GM11168 (cell line): ENCODE results near the gene IFTAP.

Source experiments
- in situ Hi-C: fragments of 300-500 bp; cut with MboI; formaldehyde crosslinking; loops from one replicate; pipeline ENCODE4 v1.12.0; 2022; ENCODE audit warnings: low sequenced_read_pairs; ENCODE audit not compliant: unreplicated experiment

IFTAP gene

DNA sequence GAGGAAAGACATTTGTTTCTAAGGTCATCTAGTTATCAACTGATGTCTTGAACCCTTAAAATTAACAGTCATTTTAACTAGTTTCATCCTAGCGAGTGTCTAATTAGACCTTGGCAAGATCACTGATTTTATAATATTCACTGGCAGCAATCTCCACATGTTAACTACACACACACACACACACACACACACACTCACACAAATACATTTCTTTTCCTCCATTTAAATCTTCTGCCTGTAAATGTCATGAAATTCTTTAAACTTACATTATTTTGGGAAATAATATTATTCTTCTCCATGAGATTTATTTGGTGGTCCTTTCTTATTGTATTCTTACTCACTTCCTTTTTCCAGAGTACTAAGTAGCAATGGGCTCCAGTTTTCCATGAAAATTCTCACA, 2.9 kb upstream of the IFTAP start:
- in situ Hi-C loops: no loop called here

DNA sequence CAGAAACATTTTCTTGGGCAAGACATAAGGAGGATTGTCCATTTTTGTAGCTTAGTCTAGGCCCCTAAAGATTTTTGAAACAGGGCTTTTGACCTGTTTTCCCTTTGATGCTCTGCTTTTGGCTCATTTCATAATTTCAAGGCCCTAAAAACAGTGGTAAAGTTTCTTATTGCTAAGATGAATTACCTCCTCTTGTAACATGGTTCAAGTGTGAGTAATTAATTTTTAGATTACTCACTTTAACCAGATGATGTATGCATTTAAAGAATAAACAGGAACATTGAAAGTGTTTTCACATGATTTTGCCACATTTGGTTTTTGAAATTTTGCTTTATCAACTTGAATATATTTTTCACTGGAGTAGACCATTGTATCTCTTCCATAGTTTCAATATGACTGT, 2.6 kb downstream of the IFTAP start:
- in situ Hi-C loops: no loop called here

- in situ Hi-C loops: no loop called here
These were observed 3.7 kb downstream of the IFTAP start, which contains the start of gene RAG2 for GRCh38 chr11:36598051-36598450. TSS of gene RAG2 (minus strand) at chr11:36598236. CDS start at chr11:36594168, 4,068 bp downstream.

DNA sequence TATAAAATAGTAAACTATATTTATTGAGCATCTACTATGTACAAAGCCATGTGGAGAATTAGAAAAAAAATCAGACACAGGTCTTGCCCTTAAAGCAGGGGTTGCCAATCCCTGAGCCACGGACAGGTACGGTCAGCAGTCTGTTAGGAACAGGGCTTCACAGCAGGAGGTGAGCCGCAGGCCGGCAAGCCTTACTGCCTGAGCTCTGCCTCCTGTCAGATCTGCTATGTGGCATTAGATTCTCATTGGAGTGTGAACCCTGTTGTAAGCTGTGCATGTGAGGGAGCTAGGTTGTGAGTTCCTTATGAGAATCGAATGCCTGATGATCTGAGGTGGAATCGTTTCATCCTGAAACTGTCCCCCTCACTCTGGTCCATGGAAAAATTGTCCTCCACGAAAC, 5.9 kb downstream of the IFTAP start:
- in situ Hi-C loops: no loop called here

- in situ Hi-C loops: no loop called here
These were observed 6.9 kb downstream of the IFTAP start for GRCh38 chr11:36601155-36601554.

DNA sequence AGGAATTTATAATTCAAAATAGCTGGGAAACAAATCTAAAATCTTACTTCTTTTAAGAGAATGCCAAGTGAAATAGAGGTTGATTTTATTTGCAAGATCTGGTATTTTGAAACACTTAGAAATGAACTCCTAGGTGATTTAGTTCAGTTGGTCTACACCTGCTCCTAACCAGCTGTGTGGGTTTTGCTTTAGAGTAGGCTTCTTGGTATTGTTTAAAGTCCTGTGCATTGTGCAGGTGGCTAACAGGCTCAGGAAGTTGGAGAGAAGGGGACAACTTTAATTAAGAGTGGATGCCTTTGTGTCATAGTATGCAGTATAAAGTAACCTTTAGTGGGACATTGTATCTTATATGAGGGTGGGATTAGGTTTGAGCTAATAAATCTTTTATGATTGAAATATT, 7.8 kb downstream of the IFTAP start:
- in situ Hi-C loops: no loop called here

DNA sequence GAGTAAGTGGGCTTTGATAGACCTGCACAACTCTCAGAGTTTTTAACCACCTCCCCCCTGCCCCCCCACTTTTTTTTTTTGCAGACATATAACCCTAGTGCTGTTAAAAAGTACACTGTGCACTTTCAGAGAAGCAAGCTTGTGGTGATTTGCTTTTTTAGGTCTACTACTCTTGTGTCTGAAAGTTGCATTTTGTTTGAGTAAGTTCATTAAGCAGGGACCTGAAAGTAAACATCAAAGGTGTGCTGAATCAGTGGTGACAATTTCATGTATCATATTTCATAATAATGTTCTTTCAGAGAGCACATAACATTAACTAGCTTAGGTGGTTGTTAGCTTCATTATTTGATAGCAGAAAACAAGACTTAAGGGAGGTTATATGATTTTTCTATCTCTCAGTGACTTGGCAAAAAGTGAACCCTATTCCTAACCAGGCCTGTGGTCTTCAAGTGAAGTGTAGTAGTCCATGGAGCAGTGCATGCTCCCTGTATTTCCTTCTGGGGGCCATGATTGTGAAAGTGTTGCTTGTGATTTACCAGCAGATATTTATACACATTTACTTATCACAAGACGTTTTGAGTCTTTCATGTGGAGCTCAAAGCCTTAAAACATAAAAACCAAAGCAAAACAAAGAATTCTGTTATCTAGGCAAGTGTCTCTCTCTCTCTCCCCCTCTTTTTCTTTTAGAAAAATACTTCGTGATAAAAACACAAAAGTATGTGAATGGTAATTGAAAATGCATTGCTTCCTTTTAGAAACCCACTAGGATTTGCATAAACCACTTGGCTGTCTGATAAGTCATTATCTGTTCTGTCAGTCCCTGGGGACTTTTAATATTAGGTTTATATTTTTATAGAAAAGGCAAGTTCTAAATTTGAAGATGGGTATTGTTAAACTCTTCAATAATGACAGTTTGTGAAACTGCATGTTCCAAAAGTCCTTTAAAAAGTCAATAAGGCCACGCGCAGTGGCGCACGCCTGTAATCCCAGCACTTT, 11.2 kb downstream of the IFTAP start:
- in situ Hi-C loops: no loop called here

DNA sequence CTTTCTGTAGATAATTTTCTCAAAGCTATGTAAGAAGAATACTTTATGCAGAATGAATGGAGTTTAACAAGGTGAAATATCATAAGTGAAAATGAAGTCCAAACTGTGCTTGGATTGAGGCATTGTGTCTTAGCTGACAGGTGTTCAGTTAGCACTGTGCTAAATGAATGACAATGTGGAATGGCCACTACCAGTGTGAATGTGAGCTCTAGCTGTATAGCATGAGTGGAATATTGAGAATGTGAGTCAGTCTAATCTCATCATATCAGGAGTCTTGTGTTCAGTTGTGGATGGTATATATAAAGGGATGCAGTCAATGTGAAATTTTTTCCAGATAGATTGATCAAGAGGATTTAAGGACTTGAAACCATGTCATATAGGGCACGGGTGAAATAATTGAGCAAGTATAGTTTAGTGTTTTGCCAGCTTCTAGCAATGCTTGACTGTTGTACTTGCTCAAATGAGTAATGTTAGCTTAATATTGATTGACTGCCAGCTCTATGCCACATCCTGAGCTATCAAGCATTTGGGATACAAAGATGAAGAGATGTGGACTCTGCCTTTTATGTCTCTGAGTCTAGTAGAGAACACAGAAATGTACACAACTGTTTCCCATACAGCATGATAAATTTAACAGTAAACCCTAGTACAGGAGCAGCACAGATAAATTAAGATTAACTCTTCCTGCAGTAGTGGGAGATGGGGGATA, 14.3 kb downstream of the IFTAP start:
- in situ Hi-C loops: no loop called here

GRCh38 chr11:36609383-36609782, 15.1 kb downstream of the IFTAP start:
- in situ Hi-C loops: no loop called here

DNA sequence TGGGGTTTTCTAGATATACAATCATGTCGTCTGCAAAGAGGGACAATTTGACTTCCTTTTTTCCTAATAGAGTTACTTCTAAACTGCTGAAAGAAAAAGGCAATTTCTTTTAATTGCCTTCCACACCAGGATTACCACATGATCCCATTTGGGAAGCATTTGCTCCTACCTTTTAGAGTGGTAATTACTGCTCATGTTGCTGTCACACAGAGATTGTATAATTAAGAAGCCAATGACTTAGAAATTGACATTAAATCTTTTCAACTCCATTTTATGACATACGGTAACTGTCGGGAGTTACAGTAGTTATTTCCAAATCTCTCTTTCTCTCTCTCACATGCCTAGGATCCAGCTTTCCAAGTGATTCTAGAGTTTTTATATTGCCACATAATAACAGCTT, 21.5 kb downstream of the IFTAP start:
- in situ Hi-C loops: no loop called here

- in situ Hi-C loops: no loop called here
These were observed 23.5 kb downstream of the IFTAP start for GRCh38 chr11:36617543-36618362.

GRCh38 chr11:36618363-36619047, 24.2 kb downstream of the IFTAP start:
- in situ Hi-C loops: no loop called here

- in situ Hi-C loops: no loop called here
These were observed 25.2 kb downstream of the IFTAP start for GRCh38 chr11:36619502-36619901.

- in situ Hi-C loops: no loop called here
These were observed 25.9 kb downstream of the IFTAP start for GRCh38 chr11:36620246-36620645.

- in situ Hi-C loops: no loop called here
These were observed 28.3 kb downstream of the IFTAP start for GRCh38 chr11:36622431-36623136.

DNA sequence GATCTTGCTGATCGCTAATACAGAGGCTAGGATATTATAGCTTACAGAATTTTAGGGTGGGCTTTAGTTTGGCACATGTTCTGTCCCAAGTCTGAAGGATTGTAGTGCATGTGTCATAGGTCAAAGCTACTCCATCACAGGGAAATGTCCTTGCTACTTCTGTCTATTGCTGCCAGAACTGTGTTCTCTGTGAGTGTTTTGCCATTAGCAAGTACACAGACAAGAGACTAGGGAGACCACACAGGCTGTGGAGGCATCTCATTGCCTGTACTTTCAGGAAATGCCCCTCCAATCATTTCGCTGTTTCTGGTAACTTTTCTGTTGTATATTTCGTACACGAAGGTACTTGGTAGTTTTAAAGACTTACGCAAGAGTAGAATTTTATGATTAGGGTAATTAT, 29.2 kb downstream of the IFTAP start:
- in situ Hi-C loops: no loop called here

GRCh38 chr11:36627006-36627405, 32.7 kb downstream of the IFTAP start:
- in situ Hi-C loops: no loop called here

DNA sequence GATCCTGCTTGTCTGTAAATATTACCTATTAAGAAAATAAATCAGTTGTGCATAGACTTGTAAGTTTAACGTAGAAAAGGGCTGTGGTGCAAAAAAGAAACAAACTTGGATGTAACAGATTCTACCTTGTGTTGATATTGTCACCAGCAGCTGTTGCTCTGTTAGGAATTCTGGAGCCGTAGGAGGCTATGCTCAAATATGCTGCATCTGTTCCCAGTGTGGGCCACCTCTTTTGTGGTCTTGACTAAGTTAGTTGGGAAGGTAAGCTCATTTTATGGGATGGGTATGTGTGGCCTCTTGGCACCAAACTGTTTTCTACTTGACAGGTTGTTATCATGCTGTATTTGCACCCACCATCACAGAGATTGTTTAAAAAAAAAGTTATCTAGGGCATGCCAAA, 33.2 kb downstream of the IFTAP start:
- in situ Hi-C loops: no loop called here

DNA sequence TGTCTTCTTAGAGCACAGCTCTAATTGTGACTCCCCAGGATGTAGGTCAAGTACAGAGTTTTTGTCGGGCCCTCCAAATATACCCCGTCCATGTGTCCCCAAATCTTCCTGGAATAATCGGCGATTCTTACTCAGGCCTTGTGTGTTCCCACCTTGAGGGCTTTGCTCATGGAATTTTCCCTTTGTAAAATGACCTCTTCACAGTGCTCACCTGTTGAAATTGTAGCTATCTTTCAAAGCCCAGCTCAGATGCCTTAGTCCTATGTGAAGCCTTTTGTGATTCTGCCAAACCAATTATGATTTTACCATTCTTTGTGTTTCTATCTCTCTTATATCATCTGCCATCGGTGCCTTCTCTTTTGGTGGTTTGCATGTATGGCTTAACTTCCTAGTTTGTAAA, 33.8 kb downstream of the IFTAP start:
- in situ Hi-C loops: no loop called here
